Gastrocnemius medialis (tissue), 4 donors: ENCODE results near the gene MEGF6. TPM values are rescaled to one million over a fixed set of nuclear protein-coding genes. Genes with fewer than 3 reads are reported as not detected.
A peak's percentile ranks its signal among the peaks of the same experiment; 100 is the strongest.

Experiments
- ATAC-seq, 2 donors: fragments of 150-250 bp; one replicate each; pipeline ENCODE4 v1.9.1; 2016
- DNase-seq, 2 donors: peaks; one replicate each; pipeline ENCODE4 v3.0.0-alpha.2; 2019
- H3K27ac ChIP-seq, 4 donors: fragments of 200-600 bp; sonication (generic); 1 replicate in 1 of 4; 2 replicates in 3 of 4; pipeline ENCODE4 v1.5.1; 2016 to 2018; ENCODE audit warnings: mild to moderate bottlenecking in 2 of 4, moderate library complexity in 1 of 4
- H3K27me3 ChIP-seq, 3 donors: fragments of 200-600 bp; sonication (generic) in 2 of 3; 1 replicate in 1 of 3; 2 replicates in 2 of 3; pipeline versions ENCODE4 v1.5.1 to v1.6.0; 2016 to 2019; ENCODE audit warnings: mild to moderate bottlenecking in 1 of 3, moderate library complexity in 1 of 3
- H3K36me3 ChIP-seq, 2 donors: fragments of 200-600 bp; sonication (generic) in 1 of 2; one replicate each; pipeline ENCODE4 v1.5.1; 2017 to 2018
- H3K4me1 ChIP-seq, 2 donors: fragments of 200-600 bp; sonication (generic) in 1 of 2; one replicate each; pipeline ENCODE4 v1.5.1; 2016 to 2017; ENCODE audit warnings: mild to moderate bottlenecking in 2 of 2
- H3K4me3 ChIP-seq, 4 donors: fragments of 200-600 bp; sonication (generic) in 3 of 4; 1 replicate in 1 of 4; 2 replicates in 3 of 4; pipeline ENCODE4 v1.5.1; 2016 to 2019; ENCODE audit warnings: mild to moderate bottlenecking in 2 of 4
- H3K9me3 ChIP-seq, 3 donors: fragments of 200-600 bp; sonication (generic) in 2 of 3; 1 replicate in 1 of 3; 2 replicates in 2 of 3; pipeline ENCODE4 v1.5.1; 2016 to 2019
- CTCF ChIP-seq, 5 experiments: fragments of 450-650 bp in 3 of 5; fragments of 200-600 bp in 2 of 5; sonication (generic) in 2 of 5; IDR thresholded peaks in 4 of 5; conservative IDR thresholded peaks in 1 of 5; 1 replicate in 4 of 5; 2 replicates in 1 of 5; pipeline ENCODE4 v1.5.1; 2016 to 2019; ENCODE audit warnings: antibody characterized with exemption in 5 of 5, mild to moderate bottlenecking in 3 of 5, moderate library complexity in 3 of 5
- POLR2A ChIP-seq, 2 donors: fragments of 450-650 bp; IDR thresholded peaks; one replicate each; pipeline ENCODE4 v1.6.1; 2017; ENCODE audit warnings: antibody characterized with exemption in 2 of 2, mild to moderate bottlenecking in 2 of 2, moderate library complexity in 2 of 2
- in situ Hi-C, 4 donors: fragments of 200-750 bp; cut with MboI; loops; one replicate each; pipeline versions ENCODE4 v1.15.0 to v1.8.0; 2017; ENCODE audit warnings: low sequenced_read_pairs in 4 of 4
- intact Hi-C: fragments of 100-400 bp; cut with DNase I; formaldehyde crosslinking; loops from one replicate; pipeline ENCODE4 v1.15.1; 2023; ENCODE audit warnings: low total_unique reads
- total RNA-seq, 4 donors: library from RNA; depleted of rRNA; stranded (reverse); fragments of >200 nt; gene quantifications; one replicate each; pipeline versions ENCODE4 v1.1.0 to v1.2.3, GENCODE V29; 2016

Gene MEGF6
- total RNA-seq, 4 donors from 2014 or later = 1.9 to 5.7 (median 4.9) TPM

GRCh38 chr1:3618881-3619671 is 7.8 kb upstream of the MEGF6 start:
- H3K36me3 ChIP-seq = no peaks in the 10 kb centered on the region
- in situ Hi-C loops (no loop called here), intact Hi-C loops (loop anchor here (1.0 kb wide), 2 partner anchors 54 to 128 kb away; no protein-coding TSS in a partner anchor)
- no peak for TF ChIP-seq POLR2A (IDR thresholded peaks at IDR 0.05)
- peak; percentile 66 to 91 (median 84) for TF ChIP-seq CTCF (IDR thresholded peaks at IDR 0.05 in 4 of 5, conservative IDR thresholded peaks at IDR 0.05 in 1 of 5)
- H3K27ac ChIP-seq = no peak overlapping the region
- ATAC-seq = peak; percentile 60 to 83
- peaks cover 14 to 16% of the 10 kb centered on the region in 2 donors for H3K4me1 ChIP-seq
- H3K9me3 ChIP-seq = no peaks in the 10 kb centered on the region
- no peak overlapping the region for H3K4me3 ChIP-seq
- H3K27me3 ChIP-seq = no peaks in the 10 kb centered on the region
- DNase-seq = peak; percentile 32 to 46

- ATAC-seq = peak in 1 of 2 donors; percentile 18
- no peaks in the 10 kb centered on the region for H3K9me3 ChIP-seq
Measured at GRCh38 chr1:3618531-3618880, 7.2 kb upstream of the MEGF6 start.

GRCh38 chr1:3617806-3618345 is 6.6 kb upstream of the MEGF6 start:
- no peak overlapping the region for H3K27ac ChIP-seq
- no peaks in the 10 kb centered on the region for H3K27me3 ChIP-seq
- no peaks in the 10 kb centered on the region for H3K36me3 ChIP-seq
- in situ Hi-C loops (no loop called here), intact Hi-C loops (no loop called here)
- TF ChIP-seq CTCF (IDR thresholded peaks at IDR 0.05 in 4 of 5, conservative IDR thresholded peaks at IDR 0.05 in 1 of 5) = no peak
- no peak for TF ChIP-seq POLR2A (IDR thresholded peaks at IDR 0.05)
- no peak for DNase-seq
- ATAC-seq = no peak
- H3K9me3 ChIP-seq = no peaks in the 10 kb centered on the region
- H3K4me1 ChIP-seq = peaks cover 3 to 4% of the 10 kb centered on the region in 2 donors
- no peak overlapping the region for H3K4me3 ChIP-seq

More at GRCh38 chr1:3618531-3618880, 7.2 kb upstream of the MEGF6 start:
- TF ChIP-seq POLR2A (IDR thresholded peaks at IDR 0.05) (no peak), CTCF (IDR thresholded peaks at IDR 0.05 in 4 of 5, conservative IDR thresholded peaks at IDR 0.05 in 1 of 5) (no peak)
- in situ Hi-C loops = no loop called here
- DNase-seq = no peak
- H3K27me3 ChIP-seq = no peaks in the 10 kb centered on the region
- no peak overlapping the region for H3K27ac ChIP-seq
- intact Hi-C loops = no loop called here
- H3K36me3 ChIP-seq = no peaks in the 10 kb centered on the region
- H3K4me3 ChIP-seq = no peak overlapping the region
- H3K4me1 ChIP-seq = peaks cover 9 to 10% of the 10 kb centered on the region in 2 donors

- Histone ChIP-seq H3K4me1 (no peaks in the 10 kb centered on the region), H3K9me3 (no peaks in the 10 kb centered on the region), H3K36me3 (no peaks in the 10 kb centered on the region), H3K27me3 (peaks cover 2 to 9% (median 2%) of the 10 kb centered on the region in 3 donors), H3K4me3 (no peak overlapping the region), H3K27ac (no peak overlapping the region)
- ATAC-seq (no peak), DNase-seq (no peak)
- no peak for TF ChIP-seq POLR2A (IDR thresholded peaks at IDR 0.05)
- no peak for TF ChIP-seq CTCF (IDR thresholded peaks at IDR 0.05 in 4 of 5, conservative IDR thresholded peaks at IDR 0.05 in 1 of 5)
- in situ Hi-C loops = no loop called here
- intact Hi-C loops = no loop called here
Measured at GRCh38 chr1:3616861-3617260, 5.6 kb upstream of the MEGF6 start.
